ENCODE data around the gene KDM6A.
"Not testable (repeated sequence)": the region's sequence is repeated elsewhere in the genome, so short reads cannot be mapped to it uniquely, and the experiment has no call there.

KDM6A gene

DNA sequence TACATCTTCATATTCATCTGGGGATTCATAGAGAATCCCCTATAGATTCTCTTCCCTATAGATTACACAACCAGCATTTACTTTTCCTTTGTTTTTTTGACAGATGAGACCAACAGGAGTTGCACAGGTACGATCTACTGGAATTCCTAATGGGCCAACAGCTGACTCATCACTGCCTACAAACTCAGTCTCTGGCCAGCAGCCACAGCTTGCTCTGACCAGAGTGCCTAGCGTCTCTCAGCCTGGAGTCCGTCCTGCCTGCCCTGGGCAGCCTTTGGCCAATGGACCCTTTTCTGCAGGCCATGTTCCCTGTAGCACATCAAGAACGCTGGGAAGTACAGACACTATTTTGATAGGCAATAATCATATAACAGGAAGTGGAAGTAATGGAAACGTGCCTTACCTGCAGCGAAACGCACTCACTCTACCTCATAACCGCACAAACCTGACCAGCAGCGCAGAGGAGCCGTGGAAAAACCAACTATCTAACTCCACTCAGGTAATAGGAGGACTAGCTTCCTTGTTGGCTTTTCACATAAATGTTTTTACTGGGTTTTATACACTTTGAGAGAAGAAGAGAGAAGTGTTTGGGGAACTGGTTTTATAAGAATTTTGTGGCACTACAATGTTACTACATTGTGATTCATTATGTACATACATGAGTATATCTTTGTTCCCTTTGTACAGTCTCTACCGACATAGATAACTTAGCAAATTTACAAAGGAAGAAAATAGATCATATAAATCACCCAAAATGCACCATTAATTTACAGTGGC lies 190.5 kb downstream of the KDM6A start:
- DNase-seq (ENCODE audit: low read depth), result no peak
- TF ChIP-seq, protein P1, sequence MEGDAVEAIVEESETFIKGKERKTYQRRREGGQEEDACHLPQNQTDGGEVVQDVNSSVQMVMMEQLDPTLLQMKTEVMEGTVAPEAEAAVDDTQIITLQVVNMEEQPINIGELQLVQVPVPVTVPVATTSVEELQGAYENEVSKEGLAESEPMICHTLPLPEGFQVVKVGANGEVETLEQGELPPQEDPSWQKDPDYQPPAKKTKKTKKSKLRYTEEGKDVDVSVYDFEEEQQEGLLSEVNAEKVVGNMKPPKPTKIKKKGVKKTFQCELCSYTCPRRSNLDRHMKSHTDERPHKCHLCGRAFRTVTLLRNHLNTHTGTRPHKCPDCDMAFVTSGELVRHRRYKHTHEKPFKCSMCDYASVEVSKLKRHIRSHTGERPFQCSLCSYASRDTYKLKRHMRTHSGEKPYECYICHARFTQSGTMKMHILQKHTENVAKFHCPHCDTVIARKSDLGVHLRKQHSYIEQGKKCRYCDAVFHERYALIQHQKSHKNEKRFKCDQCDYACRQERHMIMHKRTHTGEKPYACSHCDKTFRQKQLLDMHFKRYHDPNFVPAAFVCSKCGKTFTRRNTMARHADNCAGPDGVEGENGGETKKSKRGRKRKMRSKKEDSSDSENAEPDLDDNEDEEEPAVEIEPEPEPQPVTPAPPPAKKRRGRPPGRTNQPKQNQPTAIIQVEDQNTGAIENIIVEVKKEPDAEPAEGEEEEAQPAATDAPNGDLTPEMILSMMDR (conservative IDR thresholded peaks at IDR 0.05; ENCODE audit: low read depth, low read length), result no peak
- H3K4me3 ChIP-seq (ENCODE audit: low read length), result no peak overlapping the region

DNA sequence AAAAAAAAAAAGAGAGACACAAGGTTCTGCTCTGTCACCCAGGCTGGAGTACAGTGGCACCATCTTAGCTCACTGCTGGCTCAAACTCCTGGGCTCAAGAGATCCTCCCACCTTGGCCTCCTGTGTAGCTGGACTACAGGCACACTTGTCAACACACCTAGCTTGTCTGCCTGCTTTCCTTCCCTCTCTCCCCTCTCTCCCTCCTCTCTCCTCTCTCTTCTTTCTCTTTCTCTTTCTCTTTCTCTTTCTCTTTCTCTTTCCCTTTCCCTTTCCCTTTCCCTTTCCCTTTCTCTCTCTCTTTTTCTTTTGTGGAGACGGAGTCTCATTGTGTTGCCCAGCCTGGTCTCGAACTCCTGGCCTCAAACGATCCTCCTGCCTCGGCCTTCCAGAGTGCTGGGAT lies 195.6 kb downstream of the KDM6A start:
- H3K4me3 ChIP-seq (ENCODE audit: low read length), result no peak overlapping the region
- no peak for DNase-seq (ENCODE audit: low read depth)
- TF ChIP-seq, protein P1 (conservative IDR thresholded peaks at IDR 0.05; ENCODE audit: low read depth, low read length), result no peak

DNA sequence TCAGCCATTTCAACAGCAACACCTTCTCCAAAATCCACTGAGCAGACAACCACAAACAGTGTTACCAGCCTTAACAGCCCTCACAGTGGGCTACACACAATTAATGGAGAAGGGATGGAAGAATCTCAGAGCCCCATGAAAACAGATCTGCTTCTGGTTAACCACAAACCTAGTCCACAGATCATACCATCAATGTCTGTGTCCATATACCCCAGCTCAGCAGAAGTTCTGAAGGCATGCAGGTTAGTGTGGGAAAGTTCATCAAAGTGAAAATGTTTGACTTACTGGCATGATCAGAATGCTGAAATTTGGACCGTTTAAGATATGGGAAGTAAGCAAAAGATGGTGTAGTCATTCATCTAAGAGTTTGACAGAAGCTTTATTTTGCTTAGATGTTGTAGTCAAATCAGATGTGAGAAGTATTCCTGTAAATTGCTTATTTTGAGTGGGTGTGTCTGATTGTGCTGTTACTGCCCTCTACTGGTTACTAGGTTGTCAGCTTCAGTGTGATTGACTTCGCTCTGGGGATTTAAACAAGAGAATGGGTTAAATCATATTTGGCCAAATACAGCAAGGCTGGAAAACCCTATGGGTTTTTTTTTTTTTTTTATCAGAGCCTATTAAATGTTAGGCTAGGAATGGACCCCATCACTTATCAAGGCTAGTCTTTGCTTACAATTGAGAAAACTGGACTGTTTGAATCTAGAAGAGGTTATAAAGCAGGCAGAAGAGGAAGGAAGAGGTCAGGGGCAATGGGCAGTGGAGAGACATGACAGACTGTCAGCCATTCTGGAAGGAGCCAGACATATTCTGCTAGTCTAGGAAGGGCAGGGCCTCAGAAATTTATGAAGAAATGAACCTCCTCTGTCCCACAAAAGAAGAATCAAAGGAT lies 197.4 kb downstream of the KDM6A start:
- H3K4me3 ChIP-seq (ENCODE audit: low read length), result no peak overlapping the region
- TF ChIP-seq, protein P1 (conservative IDR thresholded peaks at IDR 0.05; ENCODE audit: low read depth, low read length), result peak; percentile 78
- peak; percentile 28 for DNase-seq (ENCODE audit: low read depth)

DNA sequence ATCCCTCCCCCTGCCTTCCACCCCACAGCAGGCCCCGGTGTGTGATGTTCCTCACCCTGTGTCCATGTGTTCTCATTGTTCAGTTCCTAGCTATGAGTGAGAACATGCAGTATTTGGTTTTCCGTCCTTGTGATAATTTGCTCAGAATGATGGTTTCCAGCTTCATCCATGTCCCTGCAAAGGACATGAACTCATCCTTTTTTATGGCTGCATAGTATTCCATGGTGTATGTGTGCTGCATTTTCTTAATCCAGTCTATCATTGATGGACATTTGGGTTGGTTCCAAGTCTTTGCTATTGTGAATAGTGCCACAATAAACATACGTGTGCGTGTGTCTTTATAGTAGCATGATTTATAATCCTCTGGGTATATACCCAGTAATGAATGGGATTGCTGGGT lies 200.0 kb downstream of the KDM6A start:
- not testable (repeated sequence) for H3K4me3 ChIP-seq (ENCODE audit: low read length); DNase-seq (ENCODE audit: low read depth)

DNA sequence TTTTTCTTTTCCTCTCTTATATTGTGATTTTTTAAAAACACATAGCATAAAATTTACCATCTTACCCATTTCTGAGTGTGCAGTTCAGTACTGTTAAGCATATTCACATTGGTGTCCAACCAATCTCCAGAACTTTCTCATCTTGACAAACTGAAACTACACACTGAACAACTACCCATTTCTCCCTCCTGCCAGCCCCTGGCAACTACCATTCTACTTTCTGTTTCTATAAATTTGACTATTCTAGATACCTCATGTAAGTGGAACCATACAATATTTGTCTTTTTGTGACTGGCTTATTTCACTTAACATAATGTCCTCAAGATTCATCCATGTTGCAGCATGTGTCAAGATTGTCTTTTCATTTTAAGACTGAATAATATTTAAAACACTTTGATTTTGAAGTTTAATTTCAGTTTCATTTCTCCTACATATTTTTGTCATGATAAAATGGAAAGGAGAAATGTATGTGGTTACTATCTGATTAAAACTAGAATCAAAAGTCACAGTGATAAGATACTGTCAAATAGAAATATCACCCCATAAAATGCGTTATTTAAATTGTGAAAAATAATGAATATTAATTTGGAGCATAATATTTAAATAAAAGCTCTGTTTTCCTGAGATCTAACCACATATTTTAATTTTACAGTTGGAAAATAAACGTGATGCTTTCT lies 204.9 kb downstream of the KDM6A start:
- DNase-seq (ENCODE audit: low read depth), result no peak
- no peak overlapping the region for H3K4me3 ChIP-seq (ENCODE audit: low read length)
- TF ChIP-seq, protein P1 (conservative IDR thresholded peaks at IDR 0.05; ENCODE audit: low read depth, low read length), result no peak

DNA sequence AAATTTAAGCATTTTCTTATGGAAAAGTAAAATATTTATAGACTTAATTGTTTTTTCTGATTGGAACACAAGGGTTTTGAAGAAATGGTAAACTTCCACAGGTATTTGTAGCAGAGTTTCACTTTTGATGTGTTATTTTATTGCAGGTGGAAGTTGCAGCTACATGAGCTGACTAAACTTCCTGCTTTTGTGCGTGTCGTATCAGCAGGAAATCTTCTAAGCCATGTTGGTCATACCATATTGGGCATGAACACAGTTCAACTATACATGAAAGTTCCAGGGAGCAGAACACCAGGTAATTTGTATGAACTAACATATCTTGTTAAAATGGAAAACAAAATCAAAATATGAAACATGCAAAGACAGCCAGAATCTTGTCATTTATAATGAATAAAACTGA lies 210.3 kb downstream of the KDM6A start:
- no peak overlapping the region for H3K4me3 ChIP-seq (ENCODE audit: low read length)
- no peak for DNase-seq (ENCODE audit: low read depth)
- TF ChIP-seq, protein P1 (conservative IDR thresholded peaks at IDR 0.05; ENCODE audit: low read depth, low read length), result no peak

DNA sequence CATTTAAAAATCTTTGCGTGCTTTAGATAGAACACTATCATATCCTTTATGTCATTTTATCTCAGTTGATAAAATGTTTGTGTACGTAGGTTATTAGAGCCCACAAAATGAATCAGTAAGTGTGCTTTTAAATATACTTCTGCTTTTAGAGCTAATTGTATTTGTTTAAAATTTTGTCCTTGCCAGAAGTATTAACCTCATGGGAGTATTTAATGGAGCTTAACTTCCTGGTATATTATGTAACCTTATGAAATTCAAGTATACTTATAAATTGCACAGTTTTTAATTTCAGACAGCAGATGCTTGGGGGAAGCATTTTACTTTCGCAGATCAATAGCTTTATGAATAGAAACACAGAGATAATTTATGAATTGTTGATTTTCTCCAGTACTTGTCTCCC lies 237.5 kb downstream of the KDM6A start:
- DNase-seq (ENCODE audit: low read depth), result no peak
- TF ChIP-seq, protein P1 (conservative IDR thresholded peaks at IDR 0.05; ENCODE audit: low read depth, low read length), result no peak
- H3K4me3 ChIP-seq (ENCODE audit: low read length), result no peak overlapping the region
